ENCODE results near the gene PRSS57.

The PRSS57 gene

GRCh38 chr19:664913-665443 lies 30.3 kb downstream of the PRSS57 start:
- no peaks in the 10 kb centered on the region for H3K9me3 ChIP-seq (replicated peaks; ENCODE audit: insufficient read depth, low read length)
- H3F3A ChIP-seq (ENCODE audit: insufficient read depth, low read length) = peaks cover 27% of the 10 kb centered on the region
- H3K27ac ChIP-seq (ENCODE audit: low read length) = no peak overlapping the region
- H2AFZ ChIP-seq (ENCODE audit: low read length) = peak overlapping the region; percentile 70
- H3K4me1 ChIP-seq (ENCODE audit: low read length) = peaks cover 10% of the 10 kb centered on the region
- H4K20me1 ChIP-seq (ENCODE audit: insufficient read depth, low read length) = peaks cover 10% of the 10 kb centered on the region
- peak; percentile 90 for TF ChIP-seq CTCF (IDR thresholded peaks at IDR 0.05; ENCODE audit: low read length)
- TF ChIP-seq EZH2phosphoT487 (IDR thresholded peaks at IDR 0.05; ENCODE audit: low read length) = no peak
- peak; percentile 67 for DNase-seq
- H3K4me3 ChIP-seq (ENCODE audit: low read length) = no peak overlapping the region
- H3K9ac ChIP-seq (ENCODE audit: low read length) = no peak overlapping the region
- H3K9me2 ChIP-seq (replicated peaks; ENCODE audit: insufficient read depth, low read length) = no peaks in the 10 kb centered on the region
- H3K79me2 ChIP-seq (ENCODE audit: low read length) = peaks cover 33% of the 10 kb centered on the region
- H3K27me3 ChIP-seq (replicated peaks; ENCODE audit: insufficient read depth, low read length) = peaks cover 41% of the 10 kb centered on the region
- no peaks in the 10 kb centered on the region for H3K36me3 ChIP-seq (replicated peaks; ENCODE audit: insufficient read depth, low read length)
- peak overlapping the region; percentile 25; the same call in 1 of the 2 replicates for H3K4me2 ChIP-seq (ENCODE audit: low read depth, low read length)

GRCh38 chr19:663682-664117 lies 31.6 kb downstream of the PRSS57 start:
- peaks cover 31% of the 10 kb centered on the region for H3K27me3 ChIP-seq (replicated peaks; ENCODE audit: insufficient read depth, low read length)

DNA sequence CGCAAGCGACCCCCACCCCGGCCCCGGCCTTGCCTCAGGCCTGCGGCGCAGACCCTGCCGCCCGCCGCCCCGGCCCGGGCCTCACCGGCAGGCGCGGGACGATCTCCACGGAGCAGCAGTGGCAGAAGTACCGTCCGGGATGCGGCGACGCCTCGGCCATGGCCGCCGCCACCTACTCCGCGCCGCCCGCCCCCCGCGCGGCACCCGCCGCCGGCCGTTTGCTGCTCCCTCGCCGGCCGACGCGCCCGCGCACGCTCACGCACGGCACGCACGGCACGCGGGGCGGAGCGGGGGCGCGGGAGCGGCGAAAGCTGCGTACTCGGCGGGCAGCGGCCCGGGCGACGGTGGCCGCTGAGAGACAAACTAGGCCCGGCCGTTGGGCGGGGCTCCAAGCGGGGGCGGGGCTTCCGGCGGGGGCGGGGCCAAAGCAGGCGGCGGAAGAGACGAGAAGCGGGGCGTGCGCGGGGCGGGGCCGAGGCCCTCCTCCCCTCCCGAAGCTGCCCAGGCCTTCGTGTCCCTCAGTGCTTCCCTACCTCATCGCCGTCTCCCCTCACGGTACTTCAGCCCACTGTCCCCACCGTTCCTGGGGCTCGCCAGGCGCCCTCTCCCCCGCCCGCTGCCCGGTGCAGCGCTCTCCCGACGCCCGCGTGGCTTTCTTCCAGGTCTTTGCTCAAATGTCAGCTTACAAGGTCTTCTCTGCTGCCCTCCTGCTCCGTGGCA lies 32.1 kb downstream of the PRSS57 start, which contains the start of gene RNF126:
Gene RNF126, minus strand, starts transcription at position 253 of the 720 bp plus-strand sequence. Its CDS starts 93 bp downstream, at position 160.
- H3K27me3 ChIP-seq (replicated peaks; ENCODE audit: insufficient read depth, low read length) = peaks cover 25% of the 10 kb centered on the region
- peak within 1 kb of the TSS; percentile 100 for H3K4me2 ChIP-seq (ENCODE audit: low read depth, low read length)
- peaks cover 30% of the 10 kb centered on the region for H3F3A ChIP-seq (ENCODE audit: insufficient read depth, low read length)
- H3K9me2 ChIP-seq (replicated peaks; ENCODE audit: insufficient read depth, low read length) = no peaks in the 10 kb centered on the region
- H3K36me3 ChIP-seq (replicated peaks; ENCODE audit: insufficient read depth, low read length) = peaks cover 6% of the 10 kb centered on the region; the same call in 1 of the 2 replicates
- H2AFZ ChIP-seq (ENCODE audit: low read length) = peak within 1 kb of the TSS; percentile 100
- TF ChIP-seq CTCF (IDR thresholded peaks at IDR 0.05; ENCODE audit: low read length) = no peak
- no peak for TF ChIP-seq EZH2phosphoT487 (IDR thresholded peaks at IDR 0.05; ENCODE audit: low read length)
- no peak for TF ChIP-seq EZH2 (optimal IDR thresholded peaks at IDR 0.05; ENCODE audit: low read depth, low read length)
- peak within 1 kb of the TSS; percentile 90 for H3K4me3 ChIP-seq (ENCODE audit: low read length)
- H3K9ac ChIP-seq (ENCODE audit: low read length) = peak within 1 kb of the TSS; percentile 99
- H3K4me1 ChIP-seq (ENCODE audit: low read length) = peaks cover 19% of the 10 kb centered on the region
- no peaks in the 10 kb centered on the region for H3K9me3 ChIP-seq (replicated peaks; ENCODE audit: insufficient read depth, low read length)
- H3K27ac ChIP-seq (ENCODE audit: low read length) = peak within 1 kb of the TSS; percentile 92
- peaks cover 52% of the 10 kb centered on the region for H3K79me2 ChIP-seq (ENCODE audit: low read length)
- H4K20me1 ChIP-seq (ENCODE audit: insufficient read depth, low read length) = peaks cover 29% of the 10 kb centered on the region
- DNase-seq = peak; percentile 97

More at GRCh38 chr19:663682-664117, 31.6 kb downstream of the PRSS57 start:
- Histone ChIP-seq H3K27ac (ENCODE audit: low read length) (peak overlapping the region; percentile 43; the same call in 1 of the 2 replicates), H3F3A (ENCODE audit: insufficient read depth, low read length) (peaks cover 30% of the 10 kb centered on the region), H3K9me2 (replicated peaks; ENCODE audit: insufficient read depth, low read length) (no peaks in the 10 kb centered on the region), H3K79me2 (ENCODE audit: low read length) (peaks cover 46% of the 10 kb centered on the region), H3K9me3 (replicated peaks; ENCODE audit: insufficient read depth, low read length) (no peaks in the 10 kb centered on the region), H3K9ac (ENCODE audit: low read length) (peak overlapping the region; percentile 71), H3K4me3 (ENCODE audit: low read length) (peak overlapping the region; percentile 85), H3K4me2 (ENCODE audit: low read depth, low read length) (peak overlapping the region; percentile 100), H2AFZ (ENCODE audit: low read length) (peak overlapping the region; percentile 100), H4K20me1 (ENCODE audit: insufficient read depth, low read length) (peaks cover 23% of the 10 kb centered on the region), H3K4me1 (ENCODE audit: low read length) (peaks cover 19% of the 10 kb centered on the region), H3K36me3 (replicated peaks; ENCODE audit: insufficient read depth, low read length) (peaks cover under 1% of the 10 kb centered on the region; the same call in 1 of the 2 replicates)
- DNase-seq = no peak
- no peak for TF ChIP-seq EZH2phosphoT487 (IDR thresholded peaks at IDR 0.05; ENCODE audit: low read length)
- no peak for TF ChIP-seq EZH2 (optimal IDR thresholded peaks at IDR 0.05; ENCODE audit: low read depth, low read length)
- TF ChIP-seq CTCF (IDR thresholded peaks at IDR 0.05; ENCODE audit: low read length) = no peak
